Measurements from ENCODE around the gene TYW1.
"Not testable (repeated sequence)": the region's sequence is repeated elsewhere in the genome, so short reads cannot be mapped to it uniquely, and the experiment has no call there.

Gene TYW1, protein sequence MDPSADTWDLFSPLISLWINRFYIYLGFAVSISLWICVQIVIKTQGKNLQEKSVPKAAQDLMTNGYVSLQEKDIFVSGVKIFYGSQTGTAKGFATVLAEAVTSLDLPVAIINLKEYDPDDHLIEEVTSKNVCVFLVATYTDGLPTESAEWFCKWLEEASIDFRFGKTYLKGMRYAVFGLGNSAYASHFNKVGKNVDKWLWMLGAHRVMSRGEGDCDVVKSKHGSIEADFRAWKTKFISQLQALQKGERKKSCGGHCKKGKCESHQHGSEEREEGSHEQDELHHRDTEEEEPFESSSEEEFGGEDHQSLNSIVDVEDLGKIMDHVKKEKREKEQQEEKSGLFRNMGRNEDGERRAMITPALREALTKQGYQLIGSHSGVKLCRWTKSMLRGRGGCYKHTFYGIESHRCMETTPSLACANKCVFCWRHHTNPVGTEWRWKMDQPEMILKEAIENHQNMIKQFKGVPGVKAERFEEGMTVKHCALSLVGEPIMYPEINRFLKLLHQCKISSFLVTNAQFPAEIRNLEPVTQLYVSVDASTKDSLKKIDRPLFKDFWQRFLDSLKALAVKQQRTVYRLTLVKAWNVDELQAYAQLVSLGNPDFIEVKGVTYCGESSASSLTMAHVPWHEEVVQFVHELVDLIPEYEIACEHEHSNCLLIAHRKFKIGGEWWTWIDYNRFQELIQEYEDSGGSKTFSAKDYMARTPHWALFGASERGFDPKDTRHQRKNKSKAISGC

DNA sequence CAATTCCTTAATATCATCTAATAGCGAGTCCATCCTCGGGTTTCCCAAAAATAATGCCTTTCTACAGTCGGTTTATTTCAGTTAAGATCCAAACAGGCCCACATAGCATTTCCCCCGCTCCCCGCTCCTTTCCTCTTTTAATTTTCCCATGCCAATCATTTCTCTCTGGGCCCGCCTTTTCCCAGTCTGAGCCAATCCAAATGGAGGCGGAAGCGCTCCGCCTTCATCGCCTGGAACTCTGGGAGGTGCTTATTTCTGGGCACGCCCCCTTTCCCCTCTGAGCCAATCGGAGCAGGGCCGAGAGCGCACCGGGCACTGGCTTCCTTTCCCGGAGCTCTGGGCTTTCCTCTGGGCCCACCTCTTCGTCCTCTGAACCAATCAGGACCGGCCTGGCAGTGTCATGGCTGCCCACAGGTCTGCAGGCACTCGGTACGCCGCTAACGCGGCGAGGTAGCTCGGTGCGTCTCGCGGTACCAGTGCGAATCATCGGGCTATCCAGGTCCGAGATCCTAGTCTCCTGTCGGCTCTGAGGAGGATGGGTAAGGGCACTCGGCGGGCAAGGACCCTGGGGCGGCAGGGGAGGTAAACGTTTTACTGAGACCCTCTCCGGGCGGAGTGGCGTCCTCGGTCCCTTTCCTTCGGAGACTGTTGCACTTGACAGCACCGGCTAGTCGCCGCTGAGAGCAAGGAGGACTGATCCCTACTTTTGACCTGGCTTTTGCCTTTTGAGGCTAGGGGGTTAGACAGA is at the start of gene TYW1:
Gene TYW1, plus strand, starts transcription at position 390 of the 748 bp plus-strand sequence. Its CDS starts 146 bp downstream, at position 536.
- DNase-seq, result peak; percentile 98 to 99

DNA sequence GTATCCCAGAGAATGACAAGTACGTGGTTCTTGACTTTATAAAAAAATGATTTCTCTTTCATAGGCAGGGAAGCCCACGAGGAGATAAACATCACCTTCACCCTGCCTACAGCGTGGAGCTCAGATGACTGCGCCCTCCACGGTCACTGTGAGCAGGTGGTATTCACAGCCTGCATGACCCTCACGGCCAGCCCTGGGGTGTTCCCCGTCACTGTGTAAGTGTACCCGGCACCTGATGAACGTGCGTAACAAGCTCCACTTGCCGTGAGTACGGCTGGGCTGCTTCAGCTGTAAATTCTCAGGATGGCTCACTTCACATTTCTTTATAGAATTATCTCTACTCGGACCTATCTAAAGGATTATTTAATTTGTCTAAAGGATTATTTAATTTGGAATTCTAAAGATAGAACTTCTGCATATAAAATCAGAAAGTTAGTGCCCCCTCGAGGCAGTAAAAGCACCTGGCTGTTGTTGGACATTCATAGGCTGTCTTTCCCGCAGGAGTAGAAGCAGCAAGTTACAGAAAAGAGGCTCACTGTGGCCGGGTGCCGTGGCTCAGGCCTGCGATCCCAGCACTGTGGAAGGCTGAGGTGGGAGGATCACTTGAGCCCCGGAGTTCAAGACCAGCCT is 48.0 kb upstream of the TYW1 start:
- DNase-seq, result no peak

DNA sequence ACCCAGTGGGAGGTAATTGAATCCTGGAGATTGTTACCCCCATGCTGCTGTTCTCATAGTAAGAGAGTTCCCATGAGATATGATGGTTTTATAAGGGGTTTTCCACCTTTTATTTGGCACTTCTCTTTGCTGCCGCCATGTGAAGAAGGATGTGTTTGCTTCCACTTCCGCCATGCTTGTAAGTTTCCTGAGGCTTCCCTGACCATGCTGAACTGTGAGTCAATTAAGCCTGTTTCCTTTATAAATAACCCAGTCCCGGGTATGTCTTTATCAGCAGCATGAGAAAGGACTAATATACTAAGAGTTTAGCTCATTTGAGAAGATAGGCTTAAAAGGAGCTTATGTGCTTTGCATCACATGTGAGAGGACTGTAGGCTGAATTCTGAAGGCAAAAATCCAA is 46.3 kb upstream of the TYW1 start:
- DNase-seq, result no peak

DNA sequence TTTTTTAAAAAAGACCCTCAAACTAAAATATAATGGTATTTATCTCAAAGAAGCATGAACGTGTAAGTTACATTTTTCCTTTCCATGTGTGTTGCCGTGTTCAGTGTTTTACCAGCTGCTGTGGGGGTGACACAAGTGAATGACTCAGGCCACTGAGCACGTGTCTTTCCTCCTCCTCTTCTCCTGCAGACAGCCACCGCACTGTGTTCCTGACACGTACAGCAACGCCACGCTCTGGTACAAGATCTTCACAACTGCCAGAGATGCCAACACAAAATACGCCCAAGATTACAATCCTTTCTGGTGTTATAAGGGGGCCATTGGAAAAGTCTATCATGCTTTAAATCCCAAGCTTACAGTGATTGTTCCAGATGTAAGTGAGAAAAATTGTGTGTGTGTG is 45.9 kb upstream of the TYW1 start:
- no peak for DNase-seq

DNA sequence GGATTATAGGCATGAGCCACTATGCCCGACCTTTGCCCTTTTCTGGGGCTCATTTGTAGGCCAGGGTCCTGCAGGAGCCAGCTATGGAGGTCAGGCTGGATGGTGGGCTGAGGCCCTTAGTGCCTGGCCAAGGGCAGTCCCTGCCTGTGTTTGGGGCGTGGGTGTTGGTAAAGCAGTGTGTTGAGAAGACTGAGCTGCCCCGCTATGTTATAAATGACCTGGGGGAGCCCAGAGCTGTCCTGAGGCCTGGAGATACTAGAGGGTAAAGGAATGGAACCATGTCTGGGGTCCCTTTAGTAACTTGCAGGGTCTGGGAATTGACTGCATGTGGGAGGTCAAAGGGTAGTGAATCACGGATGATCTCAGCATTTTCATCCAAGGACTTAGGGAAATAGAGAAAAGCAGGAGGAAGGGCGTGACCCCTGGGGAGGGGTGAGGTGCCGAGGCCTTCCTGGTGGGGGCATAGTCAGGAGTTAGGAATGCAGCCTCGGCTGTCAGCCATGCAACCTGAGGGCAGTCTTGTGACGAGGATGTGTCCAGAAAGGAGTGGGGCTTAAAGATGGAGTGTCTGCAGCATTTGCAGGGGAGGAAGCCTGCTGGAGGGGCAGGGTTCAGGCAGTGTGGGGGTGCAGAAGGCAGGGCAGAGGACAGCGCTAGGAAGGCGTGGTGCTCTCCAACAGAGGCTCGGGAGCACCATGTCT is 44.1 kb upstream of the TYW1 start:
- DNase-seq, result no peak

DNA sequence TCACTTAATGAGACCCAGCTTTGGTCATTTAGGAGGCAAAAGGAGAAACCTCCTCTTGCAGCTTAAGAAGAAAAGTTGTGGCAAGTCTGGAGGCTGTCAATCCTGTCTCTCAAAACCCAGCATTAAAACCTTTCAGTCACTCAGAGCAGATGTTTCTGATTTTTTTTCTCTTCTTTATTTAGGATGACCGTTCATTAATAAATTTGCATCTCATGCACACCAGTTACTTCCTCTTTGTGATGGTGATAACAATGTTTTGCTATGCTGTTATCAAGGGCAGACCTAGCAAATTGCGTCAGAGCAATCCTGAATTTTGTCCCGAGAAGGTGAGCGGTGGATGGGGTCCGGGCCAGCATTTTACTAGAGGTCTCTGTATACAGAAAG is 43.6 kb upstream of the TYW1 start:
- no peak for DNase-seq

DNA sequence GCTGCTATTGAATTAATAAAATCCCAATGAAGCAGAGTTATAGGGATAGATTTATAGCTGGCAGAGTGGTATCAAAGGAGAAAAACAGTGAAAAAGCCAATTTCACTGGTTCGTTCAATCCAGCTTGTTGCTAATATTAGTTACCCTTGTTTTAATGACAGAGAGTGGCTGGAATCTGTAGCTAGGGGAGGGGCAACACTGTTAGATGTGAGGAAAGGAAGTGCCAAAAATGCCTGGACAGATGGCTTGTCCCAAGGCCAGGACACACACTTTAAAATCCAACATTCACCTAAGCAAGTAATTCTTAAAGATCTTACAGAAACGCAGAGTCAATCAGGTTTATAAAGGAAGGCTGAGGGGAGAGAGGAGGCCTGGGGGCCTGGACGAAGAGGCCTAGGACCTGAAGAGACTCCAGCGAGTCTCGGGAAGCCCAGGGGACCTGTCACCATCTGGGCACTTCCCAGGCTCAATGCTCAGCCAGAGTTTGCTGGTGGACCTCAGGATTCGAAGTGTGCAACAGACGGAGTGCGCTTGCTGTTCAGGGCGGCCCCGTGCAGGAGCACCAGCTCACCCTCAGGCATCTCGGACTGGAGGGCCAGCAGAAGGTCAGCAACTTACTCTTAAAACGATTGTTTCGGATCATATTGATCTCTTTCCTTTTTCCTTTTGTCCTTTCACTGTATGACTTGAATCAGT is 38.9 kb upstream of the TYW1 start:
- DNase-seq, result no peak

DNA sequence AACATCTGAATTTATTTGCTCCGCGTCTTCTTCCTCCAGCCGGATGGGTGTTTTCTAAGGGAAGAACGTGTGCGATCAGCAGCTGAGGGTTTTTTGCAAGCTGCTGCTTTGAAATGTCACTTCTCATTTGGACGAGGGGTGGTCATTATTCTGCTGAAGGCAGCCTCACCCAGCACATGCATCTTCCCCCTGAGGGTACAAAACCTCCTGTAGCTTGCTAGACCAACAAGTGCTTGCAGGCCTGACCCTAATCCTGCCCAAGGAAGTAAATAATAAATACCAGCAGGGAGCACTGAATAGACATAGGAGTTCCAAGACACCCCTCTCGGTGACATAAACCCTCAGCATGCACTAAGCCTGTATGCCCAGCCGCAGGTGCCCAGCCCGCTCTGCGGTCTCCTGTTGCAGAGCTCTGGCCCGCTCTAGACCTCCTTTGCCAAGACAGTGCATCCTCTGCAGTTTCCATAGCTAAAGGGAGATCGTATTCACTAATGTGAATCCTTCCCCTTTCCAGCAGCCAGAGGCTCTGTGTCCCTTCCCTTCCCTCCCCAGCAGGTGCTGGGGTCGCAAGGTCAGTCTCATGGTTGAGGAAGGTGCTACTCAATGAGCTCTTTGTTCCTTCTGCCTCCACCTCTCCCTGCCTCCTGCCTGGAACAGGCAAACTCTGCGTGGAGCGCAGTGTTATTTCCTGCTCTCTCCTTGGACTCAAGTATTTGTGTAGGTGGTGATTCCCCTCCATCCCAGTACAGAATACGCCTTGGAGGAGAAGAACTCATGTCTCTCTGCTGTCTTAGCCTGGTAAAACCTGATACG is 37.9 kb upstream of the TYW1 start:
- DNase-seq, result no peak

DNA sequence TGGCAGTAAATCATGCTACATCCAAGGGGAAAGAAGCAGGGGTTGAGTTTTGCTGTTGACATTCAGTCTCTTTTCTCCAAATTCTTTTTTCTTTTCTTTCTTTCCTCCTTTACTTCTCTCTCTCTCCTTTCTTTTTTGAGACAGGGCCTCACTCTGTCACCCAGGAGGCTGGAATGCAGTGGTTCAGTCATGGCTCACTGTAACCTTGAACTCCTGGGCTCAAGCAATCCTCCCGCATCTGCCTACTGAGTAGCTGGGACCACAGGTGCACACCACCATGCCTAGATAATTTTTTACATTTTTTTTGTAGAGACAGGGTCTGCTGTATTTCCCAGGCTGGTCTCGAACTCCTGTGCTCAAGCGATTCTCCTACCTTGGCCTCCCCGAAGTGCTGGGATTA is 36.4 kb upstream of the TYW1 start:
- DNase-seq, result no peak

DNA sequence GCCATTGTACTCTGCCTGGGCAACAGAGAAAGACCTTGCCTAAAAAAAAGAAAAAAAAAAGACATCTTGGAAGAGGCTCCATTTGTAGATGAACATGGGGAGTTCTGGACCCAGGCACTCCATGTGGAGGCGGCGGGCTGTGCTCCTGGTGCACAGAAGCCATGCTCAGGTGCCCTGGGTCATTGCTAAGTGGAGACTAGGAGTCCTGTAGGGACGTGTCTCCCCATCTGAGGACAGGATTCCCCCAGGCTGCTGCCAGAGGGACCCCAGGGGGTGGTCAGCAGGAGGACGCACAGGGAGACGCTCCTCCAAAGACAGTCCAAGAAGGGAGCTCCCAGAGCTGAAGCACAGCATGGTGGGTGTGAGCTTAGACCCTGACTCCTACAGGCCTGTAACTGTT is 35.5 kb upstream of the TYW1 start:
- no peak for DNase-seq

DNA sequence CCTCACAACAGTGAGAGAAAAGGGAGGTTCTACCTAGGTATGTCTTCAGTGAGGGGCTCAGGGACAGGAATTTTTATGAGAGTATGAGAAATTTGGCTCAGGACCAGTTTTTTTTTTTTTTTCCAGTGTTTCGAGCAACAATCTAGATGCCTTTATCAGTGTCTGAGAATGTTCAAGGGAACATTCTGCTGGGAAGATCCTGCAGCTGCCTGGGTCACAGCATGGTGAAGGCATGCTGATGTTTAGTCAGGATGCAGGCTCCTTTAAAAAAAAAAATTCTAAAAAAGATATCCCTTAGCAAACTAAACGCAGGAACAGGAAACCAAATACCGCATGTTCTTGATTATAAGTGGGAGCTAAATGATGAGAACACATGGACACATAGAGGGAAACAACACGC is 32.2 kb upstream of the TYW1 start:
- no peak for DNase-seq

DNA sequence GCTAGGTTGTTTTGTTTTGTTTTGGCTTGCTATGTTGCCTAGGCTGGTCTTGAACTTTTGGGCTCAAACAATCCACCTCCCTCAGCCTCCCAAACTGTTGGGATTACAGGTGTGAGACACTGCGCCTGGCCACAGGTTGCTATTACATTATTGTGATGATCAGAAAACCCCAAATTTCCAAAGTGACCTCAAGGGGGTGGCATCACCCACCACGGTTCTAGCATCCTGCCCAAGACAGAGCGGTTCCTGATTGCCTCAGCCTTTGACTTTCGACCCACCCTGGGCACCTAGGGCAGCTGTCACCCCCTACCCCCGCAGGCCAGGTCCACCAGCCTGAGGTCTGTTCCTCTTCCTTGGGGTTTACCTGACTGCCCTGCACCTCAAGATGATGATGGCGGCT is 29.6 kb upstream of the TYW1 start:
- no peak for DNase-seq

DNA sequence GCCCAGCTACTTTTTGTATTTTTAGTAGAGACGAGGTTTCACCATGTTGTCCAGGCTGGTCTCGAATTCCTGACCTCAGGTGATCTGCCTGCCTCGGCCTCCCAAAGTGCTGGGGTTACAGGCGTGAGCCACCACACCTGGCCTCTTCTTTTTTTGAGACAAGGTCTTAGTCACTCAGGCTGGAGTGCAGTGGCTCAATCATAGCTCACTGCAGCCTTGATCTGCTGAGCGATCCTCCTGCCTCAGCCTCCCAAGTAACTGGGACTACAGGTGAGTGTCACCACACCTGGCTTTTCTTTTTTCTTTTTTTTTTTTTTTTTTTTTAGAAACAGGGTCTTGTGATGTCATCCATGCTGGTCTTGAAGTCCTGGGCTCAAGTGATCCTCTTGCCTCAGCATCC is 27.6 kb upstream of the TYW1 start:
- DNase-seq, result not testable (repeated sequence)

DNA sequence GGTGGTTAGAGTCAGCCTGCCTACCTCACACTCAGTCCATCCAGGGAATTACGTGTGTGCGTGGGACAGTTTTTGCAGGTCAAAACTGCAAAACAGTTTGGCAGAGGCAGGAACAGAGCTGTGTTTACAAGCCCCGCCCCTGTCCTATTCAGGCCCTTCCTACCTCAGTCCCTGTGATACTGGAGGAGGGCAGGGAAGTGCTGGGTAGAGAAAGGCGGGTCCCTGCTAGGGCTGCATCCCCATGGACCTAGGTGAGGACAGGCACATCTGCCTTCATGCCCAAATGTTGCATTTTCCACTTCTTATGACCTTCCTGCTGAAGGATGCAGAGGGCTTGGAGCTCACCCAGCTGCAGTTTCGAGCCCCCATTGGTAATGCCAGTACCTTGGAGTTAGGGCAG is 26.3 kb upstream of the TYW1 start:
- no peak for DNase-seq

DNA sequence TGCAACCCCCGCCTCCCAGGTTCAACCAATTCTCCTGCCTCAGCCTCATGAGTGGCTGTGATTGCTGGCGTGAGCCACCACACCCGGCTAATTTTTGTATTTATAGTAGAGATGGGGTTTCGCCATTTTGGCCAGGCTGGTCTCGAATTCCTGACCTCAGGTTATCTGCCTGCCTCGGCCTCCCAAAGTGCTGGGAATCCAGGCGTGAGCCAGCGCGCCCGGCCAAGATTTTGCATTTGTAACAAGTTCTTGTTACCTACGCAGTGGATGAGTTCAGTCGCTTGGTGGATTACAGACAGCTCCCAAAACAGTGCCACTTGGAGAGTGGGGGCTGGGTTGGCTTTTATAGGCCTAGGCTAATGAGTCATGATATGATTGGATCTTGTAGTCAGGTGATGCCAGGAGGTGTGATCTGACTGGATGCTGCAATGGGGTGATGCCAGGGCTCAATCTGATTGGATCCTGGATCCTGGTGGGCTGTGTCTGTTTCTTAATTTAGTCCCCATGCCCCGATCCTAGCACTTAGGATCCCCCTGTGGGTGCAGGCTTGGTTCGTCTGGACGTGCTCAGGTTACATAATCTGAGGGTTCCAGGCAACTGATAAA is 21.5 kb upstream of the TYW1 start:
- DNase-seq, result no peak

DNA sequence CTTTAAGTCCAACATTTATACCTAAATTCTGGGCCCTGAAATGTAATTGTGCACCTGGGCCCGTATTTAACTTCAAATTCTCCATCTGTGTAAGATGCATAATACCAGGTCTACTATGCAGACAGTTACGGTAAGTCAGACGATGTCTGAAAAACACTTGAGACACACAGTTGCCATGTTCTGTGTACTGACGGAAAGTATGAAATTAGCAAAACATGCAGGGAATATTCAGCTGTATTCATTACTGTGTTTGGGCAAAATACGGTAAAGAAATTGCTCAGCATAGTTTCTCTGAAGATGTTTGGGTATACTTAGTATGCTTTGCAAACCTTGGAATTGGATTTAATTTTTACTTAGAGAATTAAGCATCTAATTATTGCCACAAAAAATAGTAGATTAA is 18.3 kb upstream of the TYW1 start:
- DNase-seq, result not testable (repeated sequence)

DNA sequence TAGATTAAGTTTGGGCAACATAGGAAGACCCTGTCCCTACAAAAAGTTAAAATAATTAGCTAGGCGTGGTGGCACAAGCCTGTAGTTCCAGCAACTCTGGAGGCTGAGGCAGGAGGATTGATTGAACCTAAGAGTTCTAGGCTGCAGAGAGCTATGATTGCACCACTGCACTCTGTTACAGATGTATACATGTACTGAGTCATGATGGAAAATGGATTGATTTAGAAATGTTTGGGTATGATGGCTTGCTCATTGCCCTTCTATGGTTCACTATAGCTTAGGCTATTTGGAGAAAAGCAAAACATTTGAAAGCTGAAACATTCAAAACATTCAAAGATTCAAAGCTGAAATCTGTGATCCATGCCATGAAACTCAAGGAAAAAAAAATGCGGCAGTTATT is 17.6 kb upstream of the TYW1 start:
- DNase-seq, result not testable (repeated sequence)

DNA sequence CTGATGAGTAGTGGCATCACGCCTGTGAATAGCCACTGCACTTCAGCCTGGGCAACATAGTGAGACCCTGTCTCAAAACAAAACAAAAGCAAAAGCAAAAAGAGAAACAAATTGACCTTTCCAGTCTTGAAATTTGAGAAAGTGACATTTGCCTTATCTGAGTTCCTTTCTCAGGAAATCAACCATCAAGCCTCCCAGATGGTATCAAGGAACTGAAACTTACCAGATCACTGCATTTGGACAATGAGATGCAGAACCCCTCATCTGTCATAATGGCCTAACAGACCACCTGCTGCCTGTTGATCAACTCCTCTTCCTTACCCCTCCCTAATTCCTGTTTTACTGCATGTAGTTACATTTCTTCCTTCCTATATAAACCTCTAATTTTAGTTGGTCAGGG is 16.3 kb upstream of the TYW1 start:
- not testable (repeated sequence) for DNase-seq

DNA sequence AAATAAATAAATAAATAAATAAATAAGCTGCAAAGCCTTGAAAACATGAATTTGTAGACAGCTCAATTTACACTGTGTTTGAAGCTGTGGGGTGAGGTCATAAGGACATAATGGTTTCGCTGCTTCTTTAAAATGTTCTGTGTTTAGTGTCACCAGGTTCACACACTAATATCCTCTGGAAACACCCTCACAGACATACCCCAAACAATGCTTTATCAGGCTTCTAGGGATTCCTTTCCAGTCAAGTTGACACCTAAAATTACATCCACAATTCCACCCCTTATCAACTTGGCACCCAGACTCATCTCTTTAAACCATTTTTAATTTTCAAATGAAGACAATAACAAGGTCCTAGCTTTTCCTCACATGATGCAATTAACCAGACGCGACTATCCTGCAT is 7.1 kb upstream of the TYW1 start:
- DNase-seq, result not testable (repeated sequence)

DNA sequence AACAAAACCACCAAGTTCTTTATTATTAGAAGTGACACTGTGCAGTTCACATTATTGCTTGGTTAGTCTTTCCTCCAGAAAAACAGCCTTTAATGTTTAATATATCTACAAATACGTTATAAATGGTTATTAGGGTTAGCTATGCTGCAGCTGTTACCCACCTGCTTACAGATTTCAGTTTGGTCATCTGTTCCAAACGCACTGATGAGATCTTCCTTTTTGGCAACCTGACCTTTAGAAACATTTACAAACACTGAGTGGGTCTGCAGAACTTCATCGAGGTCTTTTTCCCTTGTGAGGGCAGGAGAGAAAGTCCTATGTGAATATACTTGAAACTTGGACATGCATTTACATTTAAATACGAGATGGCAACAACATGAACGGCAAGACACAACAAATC is 2.6 kb upstream of the TYW1 start:
- DNase-seq, result not testable (repeated sequence)

DNA sequence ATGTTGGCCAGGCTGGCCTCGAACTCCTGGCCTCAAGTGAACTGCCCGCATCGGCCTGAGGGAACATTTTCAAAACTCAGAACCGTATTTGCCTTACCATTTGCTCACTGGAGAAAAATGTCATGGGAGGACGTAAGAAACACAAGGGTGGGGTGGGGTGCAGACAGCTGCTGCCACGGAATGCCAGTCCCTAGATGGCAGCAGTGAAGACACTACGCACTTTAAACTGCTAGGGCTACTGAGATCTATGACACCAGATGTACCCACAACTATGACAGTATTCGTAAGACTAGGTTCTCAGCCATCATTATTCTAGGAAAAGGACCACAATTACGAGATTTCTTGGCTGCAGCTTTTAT is 2.0 kb upstream of the TYW1 start:
- not testable (repeated sequence) for DNase-seq

All from NCI-H1930 (cell line).